Uterus (tissue), 4 donors: ENCODE results near the gene DYNLT2. TPM values are rescaled to one million over a fixed set of nuclear protein-coding genes. Genes with fewer than 3 reads are reported as not detected.

Experiments
- DNase-seq, 2 donors: peaks; one replicate each; pipeline ENCODE4 v3.0.0-alpha.2; 2019 to 2020
- H3K27ac ChIP-seq, 2 donors: fragments of 200-600 bp; sonication (generic); 1 replicate in 1 of 2; 2 replicates in 1 of 2; pipeline ENCODE4 v1.5.1; 2016 to 2018
- H3K27me3 ChIP-seq, 2 donors: fragments of 200-600 bp; sonication (generic); one replicate each; pipeline ENCODE4 v1.5.1; 2018 to 2019; ENCODE audit warnings: control low read depth in 1 of 2
- H3K36me3 ChIP-seq, 2 donors: fragments of 200-600 bp; sonication (generic); one replicate each; pipeline ENCODE4 v1.5.1; 2019; ENCODE audit warnings: control low read depth in 1 of 2
- H3K4me1 ChIP-seq, 2 donors: fragments of 200-600 bp; sonication (generic); one replicate each; pipeline ENCODE4 v1.5.1; 2018 to 2019; ENCODE audit warnings: control low read depth in 1 of 2
- H3K4me3 ChIP-seq, 2 donors: fragments of 200-600 bp; sonication (generic); 1 replicate in 1 of 2; 2 replicates in 1 of 2; pipeline ENCODE4 v1.5.1; 2018 to 2019; ENCODE audit warnings: mild to moderate bottlenecking in 1 of 2
- H3K9me3 ChIP-seq, 2 donors: fragments of 200-600 bp; sonication (generic); one replicate each; pipeline ENCODE4 v1.5.1; 2019; ENCODE audit warnings: control low read depth in 1 of 2
- CTCF ChIP-seq, 4 experiments: fragments of 200-600 bp in 2 of 4; fragments of 450-650 bp in 2 of 4; sonication (generic) in 2 of 4; IDR thresholded peaks; one replicate each; pipeline ENCODE4 v1.5.1; 2016 to 2019; ENCODE audit warnings: antibody characterized with exemption in 4 of 4, mild to moderate bottlenecking in 2 of 4, moderate library complexity in 1 of 4
- POLR2A ChIP-seq, 2 donors: fragments of 450-650 bp; IDR thresholded peaks; one replicate each; pipeline ENCODE4 v1.6.1; 2016; ENCODE audit warnings: antibody characterized with exemption in 2 of 2, mild to moderate bottlenecking in 1 of 2, moderate library complexity in 1 of 2
- intact Hi-C: fragments of 100-400 bp; cut with DNase I; formaldehyde crosslinking; loops from one replicate; pipeline ENCODE4 v1.15.1; 2023; ENCODE audit warnings: low total_unique reads
- total RNA-seq, 4 donors: library from RNA; depleted of rRNA in 3 of 4; stranded (reverse); fragments of >200 nt in 3 of 4; gene quantifications; one replicate each; pipeline versions ENCODE4 v1.1.0 to v1.2.4, GENCODE V29; 2014 to 2023
- donor health status: DM: yes; HTN: yes; CAD: no.

Gene DYNLT2
- total RNA-seq, 4 donors from 2014 or later, result 0.26 to 3.0 (median 2.7) TPM; not detected in 1

- intact Hi-C loops, result no loop called here
These were observed 47.5 kb upstream of the DYNLT2 start for GRCh38 chr6:169798764-169799473.

GRCh38 chr6:169795196-169795595, 43.8 kb upstream of the DYNLT2 start:
- intact Hi-C loops, result no loop called here
- Histone ChIP-seq H3K4me1 (peaks cover 4 to 8% of the 10 kb centered on the region in 2 donors), H3K9me3 (no peaks in the 10 kb centered on the region), H3K4me3 (no peak overlapping the region), H3K27ac (no peak overlapping the region), H3K36me3 (no peaks in the 10 kb centered on the region), H3K27me3 (no peaks in the 10 kb centered on the region)
- TF ChIP-seq CTCF (IDR thresholded peaks at IDR 0.05) (no peak), POLR2A (IDR thresholded peaks at IDR 0.05) (no peak)
- DNase-seq, result no peak

More at GRCh38 chr6:169798764-169799473, 47.5 kb upstream of the DYNLT2 start:
- H3K9me3 ChIP-seq, result no peaks in the 10 kb centered on the region
- no peak overlapping the region for H3K27ac ChIP-seq
- H3K36me3 ChIP-seq, result no peaks in the 10 kb centered on the region
- no peaks in the 10 kb centered on the region for H3K4me1 ChIP-seq
- H3K4me3 ChIP-seq, result no peak overlapping the region
- H3K27me3 ChIP-seq, result no peaks in the 10 kb centered on the region
- DNase-seq, result no peak
- TF ChIP-seq CTCF (IDR thresholded peaks at IDR 0.05), result no peak

- intact Hi-C loops, result no loop called here
- no peak overlapping the region for H3K27ac ChIP-seq
- no peaks in the 10 kb centered on the region for H3K9me3 ChIP-seq
- DNase-seq, result no peak
- H3K4me3 ChIP-seq, result no peak overlapping the region
- H3K4me1 ChIP-seq, result peaks cover 4 to 8% of the 10 kb centered on the region in 2 donors
- no peaks in the 10 kb centered on the region for H3K27me3 ChIP-seq
- H3K36me3 ChIP-seq, result no peaks in the 10 kb centered on the region
- TF ChIP-seq POLR2A (IDR thresholded peaks at IDR 0.05), result no peak
- TF ChIP-seq CTCF (IDR thresholded peaks at IDR 0.05), result no peak
These were observed 43.1 kb upstream of the DYNLT2 start for GRCh38 chr6:169794317-169795055.

- Histone ChIP-seq H3K9me3 (no peaks in the 10 kb centered on the region), H3K27ac (no peak overlapping the region), H3K36me3 (no peaks in the 10 kb centered on the region), H3K4me3 (no peak overlapping the region), H3K27me3 (no peaks in the 10 kb centered on the region), H3K4me1 (peaks cover 4 to 8% of the 10 kb centered on the region in 2 donors)
- TF ChIP-seq CTCF (IDR thresholded peaks at IDR 0.05), result no peak
- no peak for TF ChIP-seq POLR2A (IDR thresholded peaks at IDR 0.05)
- intact Hi-C loops, result no loop called here
- DNase-seq, result no peak
These were observed 42.0 kb upstream of the DYNLT2 start for GRCh38 chr6:169793408-169793807.
